ENCODE results near the gene ZNF219. TPM values are rescaled to one million over a fixed set of nuclear protein-coding genes. Genes with fewer than 3 reads are reported as not detected.

The ZNF219 gene
- total and polyA plus RNA-seq, 2 of the 13 experiments (the other 11 are each of a cell fraction or from before 2014, with no cell fraction given) = 34.5 to 36.6 TPM

GRCh38 chr14:21103710-21104447 lies 5.4 kb upstream of the ZNF219 start (continued):
- TF ChIP-seq, protein P1, sequence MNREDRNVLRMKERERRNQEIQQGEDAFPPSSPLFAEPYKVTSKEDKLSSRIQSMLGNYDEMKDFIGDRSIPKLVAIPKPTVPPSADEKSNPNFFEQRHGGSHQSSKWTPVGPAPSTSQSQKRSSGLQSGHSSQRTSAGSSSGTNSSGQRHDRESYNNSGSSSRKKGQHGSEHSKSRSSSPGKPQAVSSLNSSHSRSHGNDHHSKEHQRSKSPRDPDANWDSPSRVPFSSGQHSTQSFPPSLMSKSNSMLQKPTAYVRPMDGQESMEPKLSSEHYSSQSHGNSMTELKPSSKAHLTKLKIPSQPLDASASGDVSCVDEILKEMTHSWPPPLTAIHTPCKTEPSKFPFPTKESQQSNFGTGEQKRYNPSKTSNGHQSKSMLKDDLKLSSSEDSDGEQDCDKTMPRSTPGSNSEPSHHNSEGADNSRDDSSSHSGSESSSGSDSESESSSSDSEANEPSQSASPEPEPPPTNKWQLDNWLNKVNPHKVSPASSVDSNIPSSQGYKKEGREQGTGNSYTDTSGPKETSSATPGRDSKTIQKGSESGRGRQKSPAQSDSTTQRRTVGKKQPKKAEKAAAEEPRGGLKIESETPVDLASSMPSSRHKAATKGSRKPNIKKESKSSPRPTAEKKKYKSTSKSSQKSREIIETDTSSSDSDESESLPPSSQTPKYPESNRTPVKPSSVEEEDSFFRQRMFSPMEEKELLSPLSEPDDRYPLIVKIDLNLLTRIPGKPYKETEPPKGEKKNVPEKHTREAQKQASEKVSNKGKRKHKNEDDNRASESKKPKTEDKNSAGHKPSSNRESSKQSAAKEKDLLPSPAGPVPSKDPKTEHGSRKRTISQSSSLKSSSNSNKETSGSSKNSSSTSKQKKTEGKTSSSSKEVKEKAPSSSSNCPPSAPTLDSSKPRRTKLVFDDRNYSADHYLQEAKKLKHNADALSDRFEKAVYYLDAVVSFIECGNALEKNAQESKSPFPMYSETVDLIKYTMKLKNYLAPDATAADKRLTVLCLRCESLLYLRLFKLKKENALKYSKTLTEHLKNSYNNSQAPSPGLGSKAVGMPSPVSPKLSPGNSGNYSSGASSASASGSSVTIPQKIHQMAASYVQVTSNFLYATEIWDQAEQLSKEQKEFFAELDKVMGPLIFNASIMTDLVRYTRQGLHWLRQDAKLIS (CRISPR knock-in tag; IDR thresholded peaks at IDR 0.05) = 0 out of 2 replicates have a peak, but pooled peaks have one; percentile 42
- TF ChIP-seq ZKSCAN5 (CRISPR knock-in tag; IDR thresholded peaks at IDR 0.05) (no peak), CREB1 (IDR thresholded peaks at IDR 0.05) (peak; percentile 90), CREB1 (CRISPR knock-in tag; IDR thresholded peaks at IDR 0.05) (peak; percentile 90; the same call in 1 of the 2 replicates), NR1H2 (CRISPR knock-in tag; IDR thresholded peaks at IDR 0.05; ENCODE audit: borderline replicate concordance, low read depth) (peak; percentile 97), GPBP1L1 (CRISPR knock-in tag; IDR thresholded peaks at IDR 0.05) (no peak), PHB2 (IDR thresholded peaks at IDR 0.05; ENCODE audit: partially characterized antibody) (no peak)
- TF ChIP-seq, protein P2, sequence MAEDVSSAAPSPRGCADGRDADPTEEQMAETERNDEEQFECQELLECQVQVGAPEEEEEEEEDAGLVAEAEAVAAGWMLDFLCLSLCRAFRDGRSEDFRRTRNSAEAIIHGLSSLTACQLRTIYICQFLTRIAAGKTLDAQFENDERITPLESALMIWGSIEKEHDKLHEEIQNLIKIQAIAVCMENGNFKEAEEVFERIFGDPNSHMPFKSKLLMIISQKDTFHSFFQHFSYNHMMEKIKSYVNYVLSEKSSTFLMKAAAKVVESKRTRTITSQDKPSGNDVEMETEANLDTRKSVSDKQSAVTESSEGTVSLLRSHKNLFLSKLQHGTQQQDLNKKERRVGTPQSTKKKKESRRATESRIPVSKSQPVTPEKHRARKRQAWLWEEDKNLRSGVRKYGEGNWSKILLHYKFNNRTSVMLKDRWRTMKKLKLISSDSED (CRISPR knock-in tag; IDR thresholded peaks at IDR 0.05) = 0 out of 2 replicates have a peak, but pooled peaks have one; percentile 59
- TF ChIP-seq, protein P3, sequence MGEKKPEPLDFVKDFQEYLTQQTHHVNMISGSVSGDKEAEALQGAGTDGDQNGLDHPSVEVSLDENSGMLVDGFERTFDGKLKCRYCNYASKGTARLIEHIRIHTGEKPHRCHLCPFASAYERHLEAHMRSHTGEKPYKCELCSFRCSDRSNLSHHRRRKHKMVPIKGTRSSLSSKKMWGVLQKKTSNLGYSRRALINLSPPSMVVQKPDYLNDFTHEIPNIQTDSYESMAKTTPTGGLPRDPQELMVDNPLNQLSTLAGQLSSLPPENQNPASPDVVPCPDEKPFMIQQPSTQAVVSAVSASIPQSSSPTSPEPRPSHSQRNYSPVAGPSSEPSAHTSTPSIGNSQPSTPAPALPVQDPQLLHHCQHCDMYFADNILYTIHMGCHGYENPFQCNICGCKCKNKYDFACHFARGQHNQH (CRISPR knock-in tag; IDR thresholded peaks at IDR 0.05) = peak; percentile 99
- TF ChIP-seq, protein P4, sequence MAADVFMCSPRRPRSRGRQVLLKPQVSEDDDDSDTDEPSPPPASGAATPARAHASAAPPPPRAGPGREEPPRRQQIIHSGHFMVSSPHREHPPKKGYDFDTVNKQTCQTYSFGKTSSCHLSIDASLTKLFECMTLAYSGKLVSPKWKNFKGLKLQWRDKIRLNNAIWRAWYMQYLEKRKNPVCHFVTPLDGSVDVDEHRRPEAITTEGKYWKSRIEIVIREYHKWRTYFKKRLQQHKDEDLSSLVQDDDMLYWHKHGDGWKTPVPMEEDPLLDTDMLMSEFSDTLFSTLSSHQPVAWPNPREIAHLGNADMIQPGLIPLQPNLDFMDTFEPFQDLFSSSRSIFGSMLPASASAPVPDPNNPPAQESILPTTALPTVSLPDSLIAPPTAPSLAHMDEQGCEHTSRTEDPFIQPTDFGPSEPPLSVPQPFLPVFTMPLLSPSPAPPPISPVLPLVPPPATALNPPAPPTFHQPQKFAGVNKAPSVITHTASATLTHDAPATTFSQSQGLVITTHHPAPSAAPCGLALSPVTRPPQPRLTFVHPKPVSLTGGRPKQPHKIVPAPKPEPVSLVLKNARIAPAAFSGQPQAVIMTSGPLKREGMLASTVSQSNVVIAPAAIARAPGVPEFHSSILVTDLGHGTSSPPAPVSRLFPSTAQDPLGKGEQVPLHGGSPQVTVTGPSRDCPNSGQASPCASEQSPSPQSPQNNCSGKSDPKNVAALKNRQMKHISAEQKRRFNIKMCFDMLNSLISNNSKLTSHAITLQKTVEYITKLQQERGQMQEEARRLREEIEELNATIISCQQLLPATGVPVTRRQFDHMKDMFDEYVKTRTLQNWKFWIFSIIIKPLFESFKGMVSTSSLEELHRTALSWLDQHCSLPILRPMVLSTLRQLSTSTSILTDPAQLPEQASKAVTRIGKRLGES (CRISPR knock-in tag; IDR thresholded peaks at IDR 0.05; ENCODE audit: borderline replicate concordance) = peak; percentile 77
- TF ChIP-seq, protein P5, sequence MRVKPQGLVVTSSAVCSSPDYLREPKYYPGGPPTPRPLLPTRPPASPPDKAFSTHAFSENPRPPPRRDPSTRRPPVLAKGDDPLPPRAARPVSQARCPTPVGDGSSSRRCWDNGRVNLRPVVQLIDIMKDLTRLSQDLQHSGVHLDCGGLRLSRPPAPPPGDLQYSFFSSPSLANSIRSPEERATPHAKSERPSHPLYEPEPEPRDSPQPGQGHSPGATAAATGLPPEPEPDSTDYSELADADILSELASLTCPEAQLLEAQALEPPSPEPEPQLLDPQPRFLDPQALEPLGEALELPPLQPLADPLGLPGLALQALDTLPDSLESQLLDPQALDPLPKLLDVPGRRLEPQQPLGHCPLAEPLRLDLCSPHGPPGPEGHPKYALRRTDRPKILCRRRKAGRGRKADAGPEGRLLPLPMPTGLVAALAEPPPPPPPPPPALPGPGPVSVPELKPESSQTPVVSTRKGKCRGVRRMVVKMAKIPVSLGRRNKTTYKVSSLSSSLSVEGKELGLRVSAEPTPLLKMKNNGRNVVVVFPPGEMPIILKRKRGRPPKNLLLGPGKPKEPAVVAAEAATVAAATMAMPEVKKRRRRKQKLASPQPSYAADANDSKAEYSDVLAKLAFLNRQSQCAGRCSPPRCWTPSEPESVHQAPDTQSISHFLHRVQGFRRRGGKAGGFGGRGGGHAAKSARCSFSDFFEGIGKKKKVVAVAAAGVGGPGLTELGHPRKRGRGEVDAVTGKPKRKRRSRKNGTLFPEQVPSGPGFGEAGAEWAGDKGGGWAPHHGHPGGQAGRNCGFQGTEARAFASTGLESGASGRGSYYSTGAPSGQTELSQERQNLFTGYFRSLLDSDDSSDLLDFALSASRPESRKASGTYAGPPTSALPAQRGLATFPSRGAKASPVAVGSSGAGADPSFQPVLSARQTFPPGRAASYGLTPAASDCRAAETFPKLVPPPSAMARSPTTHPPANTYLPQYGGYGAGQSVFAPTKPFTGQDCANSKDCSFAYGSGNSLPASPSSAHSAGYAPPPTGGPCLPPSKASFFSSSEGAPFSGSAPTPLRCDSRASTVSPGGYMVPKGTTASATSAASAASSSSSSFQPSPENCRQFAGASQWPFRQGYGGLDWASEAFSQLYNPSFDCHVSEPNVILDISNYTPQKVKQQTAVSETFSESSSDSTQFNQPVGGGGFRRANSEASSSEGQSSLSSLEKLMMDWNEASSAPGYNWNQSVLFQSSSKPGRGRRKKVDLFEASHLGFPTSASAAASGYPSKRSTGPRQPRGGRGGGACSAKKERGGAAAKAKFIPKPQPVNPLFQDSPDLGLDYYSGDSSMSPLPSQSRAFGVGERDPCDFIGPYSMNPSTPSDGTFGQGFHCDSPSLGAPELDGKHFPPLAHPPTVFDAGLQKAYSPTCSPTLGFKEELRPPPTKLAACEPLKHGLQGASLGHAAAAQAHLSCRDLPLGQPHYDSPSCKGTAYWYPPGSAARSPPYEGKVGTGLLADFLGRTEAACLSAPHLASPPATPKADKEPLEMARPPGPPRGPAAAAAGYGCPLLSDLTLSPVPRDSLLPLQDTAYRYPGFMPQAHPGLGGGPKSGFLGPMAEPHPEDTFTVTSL (CRISPR knock-in tag; IDR thresholded peaks at IDR 0.05; ENCODE audit: borderline replicate concordance) = peak; percentile 84

Measured in HepG2 (cell line).